Measurements from ENCODE around the gene CLEC1A. TPM values are rescaled to one million over a fixed set of nuclear protein-coding genes. Genes with fewer than 3 reads are reported as not detected.

CLEC1A gene
- polyA plus RNA-seq, 1 donor (not counting 4 experiments of a cell fraction or from before 2014, with no cell fraction given) = 0.05 TPM

GRCh38 chr12:10126413-10126812 is 27.6 kb upstream of the CLEC1A start:
- Histone ChIP-seq H4K20me1 (ENCODE audit: control insufficient read depth, extremely low read depth, insufficient read depth, low read length) (no peaks in the 10 kb centered on the region), H3K4me3 (ENCODE audit: control insufficient read depth in 2 of 3, extremely low read depth in 1 of 3, insufficient read depth in 2 of 3, low read depth in 1 of 3, low read length in 3 of 3) (no peak overlapping the region), H3K4me1 (ENCODE audit: control insufficient read depth, extremely low read depth, insufficient read depth, low read length) (peaks cover 4% of the 10 kb centered on the region), H2AFZ (ENCODE audit: control insufficient read depth, low read length) (no peak overlapping the region), H3K27me3 (ENCODE audit: control insufficient read depth, extremely low read depth, insufficient read depth, low read length) (no peaks in the 10 kb centered on the region), H3K9me1 (ENCODE audit: control insufficient read depth, extremely low read depth, insufficient read depth, low read length) (no peaks in the 10 kb centered on the region), H3K9me3 (ENCODE audit: control insufficient read depth, low read depth, low read length) (no peaks in the 10 kb centered on the region), H3K79me2 (ENCODE audit: control insufficient read depth, insufficient read depth, low read length) (no peaks in the 10 kb centered on the region), H3K9ac (ENCODE audit: control insufficient read depth, extremely low read depth, insufficient read depth, low read length) (no peak overlapping the region), H3K4me2 (ENCODE audit: control insufficient read depth, extremely low read depth, insufficient read depth, low read depth, low read length) (no peak overlapping the region), H3K27ac (ENCODE audit: control insufficient read depth, insufficient read depth, low read length) (no peak overlapping the region), H3K36me3 (ENCODE audit: control insufficient read depth in 2 of 2, extremely low read depth in 1 of 2, insufficient read depth in 2 of 2, low read length in 2 of 2) (no peaks in the 10 kb centered on the region)
- dilution Hi-C loops (cut with MboI; ENCODE audit: extremely low pct_ligation_motif_present, low sequenced_read_pairs) = no loop called here
- FAIRE-seq (no peak), DNase-seq (ENCODE audit: low read depth, low spot score) (no peak)
- TF ChIP-seq CTCF (optimal IDR thresholded peaks at IDR 0.05 in 1 of 3, IDR thresholded peaks at IDR 0.05 in 1 of 3, conservative IDR thresholded peaks at IDR 0.05 in 1 of 3; ENCODE audit: extremely low read depth in 1 of 3, insufficient read depth in 2 of 3, low read length in 3 of 3) (no peak), EZH2 (IDR thresholded peaks at IDR 0.05; ENCODE audit: low read length) (no peak)

GRCh38 chr12:10122689-10123088 is 23.9 kb upstream of the CLEC1A start:
- dilution Hi-C loops (cut with MboI; ENCODE audit: extremely low pct_ligation_motif_present, low sequenced_read_pairs) = no loop called here

More at GRCh38 chr12:10122689-10123088, 23.9 kb upstream of the CLEC1A start:
- Histone ChIP-seq H3K4me3 (ENCODE audit: control insufficient read depth in 2 of 3, extremely low read depth in 1 of 3, insufficient read depth in 2 of 3, low read depth in 1 of 3, low read length in 3 of 3) (no peak overlapping the region), H3K27ac (ENCODE audit: control insufficient read depth, insufficient read depth, low read length) (no peak overlapping the region), H3K9me1 (ENCODE audit: control insufficient read depth, extremely low read depth, insufficient read depth, low read length) (no peaks in the 10 kb centered on the region), H3K9me3 (ENCODE audit: control insufficient read depth, low read depth, low read length) (no peaks in the 10 kb centered on the region), H3K36me3 (ENCODE audit: control insufficient read depth in 2 of 2, extremely low read depth in 1 of 2, insufficient read depth in 2 of 2, low read length in 2 of 2) (no peaks in the 10 kb centered on the region), H3K9ac (ENCODE audit: control insufficient read depth, extremely low read depth, insufficient read depth, low read length) (no peak overlapping the region), H3K4me1 (ENCODE audit: control insufficient read depth, extremely low read depth, insufficient read depth, low read length) (no peaks in the 10 kb centered on the region), H4K20me1 (ENCODE audit: control insufficient read depth, extremely low read depth, insufficient read depth, low read length) (no peaks in the 10 kb centered on the region), H3K4me2 (ENCODE audit: control insufficient read depth, extremely low read depth, insufficient read depth, low read depth, low read length) (no peak overlapping the region), H3K27me3 (ENCODE audit: control insufficient read depth, extremely low read depth, insufficient read depth, low read length) (no peaks in the 10 kb centered on the region), H2AFZ (ENCODE audit: control insufficient read depth, low read length) (no peak overlapping the region), H3K79me2 (ENCODE audit: control insufficient read depth, insufficient read depth, low read length) (no peaks in the 10 kb centered on the region)
- no peak for DNase-seq (ENCODE audit: low read depth, low spot score)
- no peak for FAIRE-seq
- TF ChIP-seq CTCF (optimal IDR thresholded peaks at IDR 0.05 in 1 of 3, IDR thresholded peaks at IDR 0.05 in 1 of 3, conservative IDR thresholded peaks at IDR 0.05 in 1 of 3; ENCODE audit: extremely low read depth in 1 of 3, insufficient read depth in 2 of 3, low read length in 3 of 3) (no peak), EZH2 (IDR thresholded peaks at IDR 0.05; ENCODE audit: low read length) (no peak)
